T-helper 1 cell treated with Interleukin-12 subunit alpha and Interleukin-12 subunit beta and Interleukin-4 antibody, amounts not matched to agents 30 ng/mL and 1 ng/mL, for 36 hours (primary cell): ENCODE measurements around the gene OTOF. TPM values are rescaled to one million over a fixed set of nuclear protein-coding genes. Genes with fewer than 3 reads are reported as not detected.

Experiments used
- intact Hi-C: fragments of 100-400 bp; cut with micrococcal nuclease; formaldehyde crosslinking; loops from one replicate; pipeline ENCODE4 v1.15.1; 2024
- total RNA-seq: library from RNA; stranded (reverse); gene quantifications from 2 replicates; pipeline ENCODE4 v1.2.3, GENCODE V29; 2022

OTOF gene
- total RNA-seq, 1 donor from 2014 or later, result 13.9 TPM

DNA sequence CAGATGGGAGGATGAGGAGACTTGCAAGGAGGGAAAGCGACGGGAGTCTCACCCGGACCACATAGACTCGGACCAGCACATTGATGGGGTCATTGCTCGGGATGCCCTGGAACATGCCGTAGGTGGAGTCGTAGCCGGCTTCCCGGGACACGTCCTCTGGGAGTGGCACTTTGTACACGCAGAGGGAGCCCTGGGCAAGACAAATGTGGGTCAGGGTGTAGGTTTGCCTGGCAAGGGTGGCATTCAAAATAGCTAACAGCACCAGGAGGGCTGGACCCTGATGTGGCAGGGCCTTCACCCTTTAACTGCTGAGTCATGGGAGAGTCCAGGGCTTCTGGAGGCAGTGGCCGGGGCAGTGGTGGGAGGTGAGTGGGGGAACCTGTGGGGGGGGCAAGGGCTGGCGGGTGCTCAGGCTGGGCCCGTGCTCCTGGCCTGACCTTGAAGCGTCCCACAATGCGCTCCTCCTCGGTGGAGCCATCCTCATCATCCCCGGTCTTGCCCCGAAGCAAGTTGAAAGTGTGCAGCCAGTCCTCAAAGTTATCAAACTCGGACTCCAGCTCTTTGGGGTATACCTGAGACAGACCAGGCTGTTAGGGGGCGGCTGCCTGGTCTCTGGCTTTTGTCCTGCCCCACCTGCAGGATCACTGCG, 11.1 kb downstream of the OTOF start:
- intact Hi-C loops, result no loop called here

DNA sequence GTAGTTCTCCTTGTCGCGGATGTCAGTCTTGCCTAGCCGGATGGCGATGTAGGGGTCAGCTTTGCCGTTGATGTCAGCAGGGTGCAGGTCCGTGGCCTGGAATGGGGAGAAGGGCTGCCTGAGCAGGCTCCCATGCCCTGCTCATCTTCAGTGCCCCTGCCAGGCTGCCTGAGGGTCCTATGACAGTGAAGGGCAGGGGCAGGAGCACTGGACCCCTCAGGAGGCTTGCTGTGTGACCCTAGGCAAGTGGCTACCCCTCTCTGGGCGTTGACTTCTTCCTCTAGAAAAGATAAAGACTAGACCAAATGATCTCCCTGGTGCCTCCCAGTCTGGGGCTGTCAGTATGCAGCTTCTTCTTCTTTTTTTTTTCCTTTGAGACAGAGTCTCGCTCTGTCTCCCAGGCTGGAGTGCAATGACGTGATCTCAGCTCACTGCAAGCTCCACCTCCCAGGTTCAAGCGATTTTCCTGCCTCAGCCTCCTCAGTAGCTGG, 11.9 kb downstream of the OTOF start:
- intact Hi-C loops, result no loop called here

GRCh38 chr2:26465266-26465925, 12.5 kb downstream of the OTOF start:
- intact Hi-C loops, result no loop called here

- intact Hi-C loops, result no loop called here
These were observed 13.3 kb downstream of the OTOF start for GRCh38 chr2:26464390-26465265.

DNA sequence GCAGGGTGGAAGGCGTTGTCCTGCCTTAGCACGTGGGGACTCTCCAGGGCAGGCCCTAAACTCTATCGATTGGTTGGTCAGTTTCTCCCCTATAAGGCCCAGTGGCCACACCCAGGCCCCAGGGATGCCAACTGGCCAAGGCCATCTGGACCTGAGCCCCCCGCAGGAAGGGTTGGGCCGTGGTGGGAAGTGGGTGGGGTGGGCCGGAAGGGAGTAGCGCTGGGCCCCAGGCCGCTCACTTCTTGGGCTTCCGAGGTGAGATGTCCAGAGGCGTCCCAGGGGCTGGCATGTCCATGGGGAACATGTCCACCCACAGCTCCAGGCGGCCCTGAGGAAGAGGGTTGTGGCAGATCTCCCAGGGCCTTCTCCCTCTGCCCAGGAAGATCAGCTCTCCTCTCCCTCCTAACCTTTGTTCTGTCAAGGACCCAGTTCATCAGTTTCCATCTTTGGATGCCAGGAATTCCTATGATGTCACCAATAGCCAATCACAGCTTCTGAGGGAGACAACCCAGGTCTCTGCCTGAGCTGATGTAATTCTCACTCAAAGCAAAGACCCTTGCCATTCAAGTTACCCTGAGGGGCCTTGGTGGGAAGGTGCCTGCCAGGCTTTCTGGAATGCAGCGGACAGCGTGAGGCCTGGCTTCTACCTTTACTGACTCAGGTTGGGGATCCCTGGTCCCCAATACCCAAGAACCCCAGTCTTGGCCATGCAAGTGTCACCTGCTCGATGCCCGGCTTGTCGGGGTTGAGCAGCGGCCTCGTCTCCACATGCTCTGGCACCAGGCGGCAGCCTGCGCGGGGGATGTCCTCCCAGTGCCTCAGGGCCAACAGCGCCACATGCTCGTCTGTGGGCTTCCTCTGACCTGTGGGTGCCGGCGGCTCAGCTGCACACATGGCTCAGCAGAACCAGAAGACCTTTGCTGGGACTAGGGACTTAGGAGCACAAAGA, 14.4 kb downstream of the OTOF start:
- intact Hi-C loops, result no loop called here

GRCh38 chr2:26462511-26463243, 15.2 kb downstream of the OTOF start:
- intact Hi-C loops, result no loop called here

GRCh38 chr2:26462100-26462499, 15.8 kb downstream of the OTOF start:
- intact Hi-C loops, result no loop called here

DNA sequence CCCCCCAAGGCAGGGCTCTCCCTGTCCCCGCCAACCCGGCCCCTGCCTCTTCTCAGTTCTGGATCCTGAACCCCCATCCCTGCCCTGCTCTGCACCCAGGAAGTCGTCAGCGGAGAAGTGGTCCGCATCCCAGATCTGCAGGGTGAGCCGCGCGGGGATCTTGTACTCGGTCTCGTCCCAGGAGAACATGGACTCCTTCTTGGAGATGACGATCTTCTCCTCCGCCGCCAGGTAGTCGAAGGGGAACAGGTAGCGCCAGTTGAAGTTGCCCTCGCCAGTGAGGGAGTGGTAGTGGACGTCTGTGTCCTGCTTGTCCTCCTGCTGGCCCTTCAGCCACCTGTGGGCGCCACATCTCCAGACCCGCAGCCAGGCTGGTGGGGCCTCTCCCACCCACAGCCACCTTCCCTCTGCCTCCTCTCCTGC, 16.3 kb downstream of the OTOF start:
- intact Hi-C loops, result no loop called here

DNA sequence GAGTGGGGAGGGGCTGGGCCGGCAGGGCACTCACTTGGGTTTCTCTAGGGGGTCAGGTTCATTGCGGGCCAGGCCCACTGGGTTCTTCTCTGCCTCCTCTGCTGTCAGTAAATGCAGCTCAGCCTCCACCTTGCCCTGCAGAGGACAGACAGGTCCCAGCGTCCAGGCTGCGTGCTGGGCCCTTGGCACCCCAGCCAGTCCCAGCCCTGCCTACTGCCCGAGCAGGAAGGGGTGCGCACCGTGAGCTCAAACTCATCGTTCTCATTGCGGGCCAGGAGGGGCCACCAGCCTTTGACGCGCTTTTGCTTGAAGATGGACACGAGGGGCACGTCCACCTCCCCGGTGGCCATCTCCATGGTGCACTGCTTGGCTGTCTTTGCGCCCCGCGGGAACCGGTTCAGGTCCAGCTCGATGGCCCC, 17.3 kb downstream of the OTOF start:
- intact Hi-C loops, result no loop called here

- intact Hi-C loops, result no loop called here
These were observed 17.8 kb downstream of the OTOF start for GRCh38 chr2:26459991-26460612.

DNA sequence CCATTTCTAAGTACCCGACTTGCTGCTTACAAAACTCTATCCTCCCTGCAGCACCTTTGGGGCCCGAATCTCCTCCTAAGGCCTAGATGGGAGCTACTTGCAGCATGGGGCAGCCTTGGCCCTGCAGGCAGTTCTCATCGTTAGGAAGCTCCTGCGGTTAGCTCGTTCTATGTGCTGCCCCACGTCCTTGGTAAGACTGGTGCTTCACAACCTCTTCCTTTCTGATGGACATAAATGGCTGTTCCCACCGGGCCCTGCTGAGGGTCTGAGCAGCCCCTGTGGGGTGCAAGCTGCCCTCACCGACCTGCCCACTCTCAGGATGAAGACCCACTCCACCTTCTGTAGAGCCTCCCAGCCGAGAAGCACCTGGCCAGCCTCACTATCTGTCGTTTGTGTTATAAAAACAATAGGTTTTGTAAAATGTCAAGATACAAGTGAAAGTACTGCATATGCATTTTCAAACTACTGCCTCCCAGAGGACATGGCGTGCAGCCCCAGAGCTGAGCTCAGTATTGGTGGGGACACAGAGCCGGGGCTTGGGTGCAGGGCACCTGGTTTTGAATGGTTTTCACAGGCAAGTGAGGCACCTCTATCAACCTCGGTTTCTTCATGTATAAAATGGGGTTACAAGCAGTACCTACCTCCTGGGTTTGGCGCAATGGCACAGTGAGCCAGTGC, 19.4 kb downstream of the OTOF start:
- intact Hi-C loops, result no loop called here

DNA sequence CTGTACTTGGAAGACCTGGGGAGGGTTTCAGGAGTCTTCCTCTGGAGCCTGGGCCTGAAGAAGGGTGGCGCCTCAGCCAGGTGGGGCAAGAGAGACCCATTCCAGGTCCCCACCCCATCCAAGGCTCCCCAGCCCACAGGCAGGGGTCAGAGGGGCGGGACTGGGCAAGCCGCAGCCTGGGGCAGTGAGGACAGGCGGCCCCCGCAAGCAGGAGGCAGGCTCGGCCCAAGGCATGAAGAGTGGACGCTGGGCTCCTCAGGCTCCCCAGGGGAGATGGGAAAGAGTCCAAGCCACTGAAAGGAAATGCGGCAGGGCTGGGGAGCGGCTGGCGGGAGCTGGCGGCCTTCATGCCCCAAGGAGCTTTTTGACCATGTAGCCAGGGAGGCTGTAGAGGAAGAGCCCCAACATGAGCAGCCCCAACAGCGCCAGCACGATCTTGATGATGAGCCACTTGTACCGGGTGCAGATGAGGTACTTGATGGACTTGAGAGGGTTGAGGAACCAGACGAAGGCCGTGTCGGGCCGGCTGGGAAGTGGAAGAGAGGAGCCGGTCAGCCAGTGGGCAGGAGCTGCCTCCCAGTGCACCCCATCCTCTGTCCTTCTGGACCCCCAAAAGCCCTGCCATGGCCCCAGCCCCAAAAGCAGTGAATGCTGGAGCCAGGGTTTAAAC, 20.1 kb downstream of the OTOF start:
- intact Hi-C loops, result no loop called here

- intact Hi-C loops, result no loop called here
These were observed 20.7 kb downstream of the OTOF start for GRCh38 chr2:26457251-26457666.

DNA sequence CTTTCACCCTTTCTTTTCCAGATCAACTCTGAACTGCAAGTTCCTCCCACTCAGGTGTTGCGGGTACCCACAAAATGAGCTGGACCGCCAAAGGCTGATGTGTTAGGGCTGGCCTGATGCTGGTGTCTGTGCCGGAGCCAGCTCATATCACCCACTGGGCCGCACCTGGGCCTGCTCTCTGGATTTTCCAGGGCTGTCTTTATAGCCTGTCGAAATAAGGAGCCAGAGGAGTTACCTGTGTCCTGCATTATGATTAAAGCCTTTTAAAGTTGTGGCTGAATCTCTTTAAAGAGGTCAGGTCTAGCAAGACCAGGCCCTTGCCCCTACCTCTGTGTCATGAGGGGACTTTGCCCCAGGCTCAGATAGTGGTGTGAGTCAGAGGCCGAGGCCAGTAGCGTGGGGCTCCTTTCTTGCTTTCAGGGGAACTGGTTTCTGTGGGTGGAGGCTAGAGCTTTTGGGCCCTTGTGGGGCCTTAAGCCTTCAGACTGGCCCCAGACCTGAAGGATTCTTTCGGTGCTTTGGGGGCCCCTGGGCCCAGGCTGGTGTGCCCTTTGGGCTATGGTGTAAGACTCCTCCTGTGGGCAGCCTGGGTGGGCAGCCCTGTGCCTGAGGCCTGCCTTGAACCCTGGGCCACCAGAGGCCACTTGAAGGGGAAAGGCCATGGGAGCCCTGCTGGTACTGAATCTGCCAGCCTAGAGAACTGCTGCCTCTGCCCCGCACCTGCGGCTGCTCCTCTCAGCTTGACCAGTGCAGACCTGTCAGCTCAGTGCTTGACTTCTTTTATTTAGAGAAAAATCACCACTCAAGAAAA, 21.3 kb downstream of the OTOF start:
- intact Hi-C loops, result no loop called here

- intact Hi-C loops, result no loop called here
These were observed 22.1 kb downstream of the OTOF start for GRCh38 chr2:26455670-26456439.

DNA sequence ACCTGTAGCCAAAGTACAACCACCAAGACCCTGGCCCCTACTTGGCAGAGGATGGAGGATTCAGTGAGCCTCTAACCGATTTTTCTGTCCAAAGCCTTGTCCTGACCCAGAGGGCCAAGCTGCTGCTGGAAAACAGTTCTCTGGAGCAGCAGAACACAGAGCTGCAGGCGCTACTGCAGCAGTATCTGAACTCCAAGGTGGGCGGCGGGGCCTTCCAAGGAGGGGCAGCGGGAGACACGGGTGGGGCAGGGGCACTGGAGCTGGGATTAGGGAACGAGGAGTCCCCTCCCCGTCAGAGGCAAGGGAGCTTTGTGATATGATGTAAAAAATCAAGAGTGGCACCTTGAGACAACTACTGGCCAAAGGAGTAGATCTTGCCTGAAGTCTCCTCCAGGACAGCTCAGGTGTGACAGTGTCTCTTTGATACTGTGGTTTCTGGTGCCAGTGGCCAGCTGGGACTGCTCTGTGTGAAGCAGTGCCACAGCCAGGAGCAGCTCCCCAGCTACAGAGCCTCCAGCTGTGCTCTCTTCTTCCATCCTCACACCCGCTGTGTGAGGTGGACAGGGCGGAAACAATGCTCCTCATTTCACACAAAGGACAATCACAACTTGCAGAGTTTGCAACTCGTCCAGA, 22.8 kb downstream of the OTOF start:
- intact Hi-C loops, result no loop called here
